Rectal smooth muscle tissue (tissue), 1 donor: ENCODE data around the gene LHFPL2.
"Not testable (repeated sequence)": the region's sequence is repeated elsewhere in the genome, so short reads cannot be mapped to it uniquely, and the experiment has no call there.

ENCODE experiments used
- H3K27ac ChIP-seq: one replicate; pipeline ENCODE4 v1.7.0; 2013; ENCODE audit warnings: low read depth, low read length, inconsistent platforms
- H3K27me3 ChIP-seq: one replicate; pipeline ENCODE4 v1.7.0; 2013; ENCODE audit warnings: low read length; ENCODE audit not compliant: control insufficient read depth, insufficient read depth
- H3K36me3 ChIP-seq: one replicate; pipeline ENCODE4 v1.7.0; 2013; ENCODE audit warnings: low read length; ENCODE audit not compliant: control insufficient read depth, insufficient read depth
- H3K4me1 ChIP-seq: one replicate; pipeline ENCODE4 v1.7.0; 2013; ENCODE audit warnings: low read length; ENCODE audit not compliant: control insufficient read depth, insufficient read depth
- H3K4me3 ChIP-seq: one replicate; pipeline ENCODE4 v1.7.0; 2013; ENCODE audit warnings: low read length
- H3K9ac ChIP-seq: one replicate; pipeline ENCODE4 v1.7.0; 2013; ENCODE audit warnings: low read length

Gene LHFPL2

GRCh38 chr5:78648359-78649210 lies at the start of gene LHFPL2:
TSS of gene LHFPL2 (minus strand) at chr5:78648772. CDS start at chr5:78510213, 138,559 bp downstream.
- peak within 1 kb of the TSS; percentile 52 for H3K9ac ChIP-seq
- no peaks in the 10 kb centered on the region for H3K36me3 ChIP-seq
- H3K27me3 ChIP-seq = no peaks in the 10 kb centered on the region
- peaks cover 9% of the 10 kb centered on the region for H3K4me1 ChIP-seq
- peak within 1 kb of the TSS; percentile 86 for H3K4me3 ChIP-seq
- H3K27ac ChIP-seq = peak within 1 kb of the TSS; percentile 93

DNA sequence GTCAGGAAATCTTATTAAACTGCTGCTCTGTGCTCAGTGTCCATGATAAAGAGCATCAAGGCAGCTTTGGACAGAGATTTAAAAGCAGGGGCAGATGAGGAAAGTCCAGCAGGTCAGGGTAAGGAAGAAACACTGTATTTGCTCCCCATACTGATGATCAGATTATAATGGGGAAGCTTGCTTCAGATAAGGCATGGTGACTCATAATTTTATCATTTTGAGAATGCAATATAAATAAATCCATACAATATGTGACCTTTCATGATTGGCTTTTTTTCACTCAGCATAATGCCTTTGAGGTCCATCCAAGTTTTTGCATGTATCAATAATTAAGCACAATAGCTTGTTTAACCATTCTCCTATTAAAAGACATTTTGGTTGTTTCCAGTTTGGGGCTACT lies 48.1 kb upstream of the LHFPL2 start:
- H3K27ac ChIP-seq = no peak overlapping the region
- H3K36me3 ChIP-seq = no peaks in the 10 kb centered on the region
- H3K9ac ChIP-seq = no peak overlapping the region
- H3K4me3 ChIP-seq = no peak overlapping the region
- H3K4me1 ChIP-seq = no peaks in the 10 kb centered on the region
- no peaks in the 10 kb centered on the region for H3K27me3 ChIP-seq

GRCh38 chr5:78696052-78696451 lies 47.5 kb upstream of the LHFPL2 start:
- not testable (repeated sequence) for H3K36me3 ChIP-seq, H3K9ac ChIP-seq, H3K27ac ChIP-seq, H3K27me3 ChIP-seq, H3K4me1 ChIP-seq, H3K4me3 ChIP-seq

- H3K9ac ChIP-seq = no peak overlapping the region
- H3K27me3 ChIP-seq = no peaks in the 10 kb centered on the region
- H3K36me3 ChIP-seq = no peaks in the 10 kb centered on the region
- H3K27ac ChIP-seq = no peak overlapping the region
- no peaks in the 10 kb centered on the region for H3K4me1 ChIP-seq
- H3K4me3 ChIP-seq = no peak overlapping the region
Observed at GRCh38 chr5:78693339-78693738, 44.8 kb upstream of the LHFPL2 start.

GRCh38 chr5:78691084-78691960 lies 42.8 kb upstream of the LHFPL2 start:
- no peaks in the 10 kb centered on the region for H3K27me3 ChIP-seq
- no peaks in the 10 kb centered on the region for H3K36me3 ChIP-seq
- no peak overlapping the region for H3K4me3 ChIP-seq
- no peaks in the 10 kb centered on the region for H3K4me1 ChIP-seq
- H3K9ac ChIP-seq = no peak overlapping the region
- H3K27ac ChIP-seq = no peak overlapping the region

DNA sequence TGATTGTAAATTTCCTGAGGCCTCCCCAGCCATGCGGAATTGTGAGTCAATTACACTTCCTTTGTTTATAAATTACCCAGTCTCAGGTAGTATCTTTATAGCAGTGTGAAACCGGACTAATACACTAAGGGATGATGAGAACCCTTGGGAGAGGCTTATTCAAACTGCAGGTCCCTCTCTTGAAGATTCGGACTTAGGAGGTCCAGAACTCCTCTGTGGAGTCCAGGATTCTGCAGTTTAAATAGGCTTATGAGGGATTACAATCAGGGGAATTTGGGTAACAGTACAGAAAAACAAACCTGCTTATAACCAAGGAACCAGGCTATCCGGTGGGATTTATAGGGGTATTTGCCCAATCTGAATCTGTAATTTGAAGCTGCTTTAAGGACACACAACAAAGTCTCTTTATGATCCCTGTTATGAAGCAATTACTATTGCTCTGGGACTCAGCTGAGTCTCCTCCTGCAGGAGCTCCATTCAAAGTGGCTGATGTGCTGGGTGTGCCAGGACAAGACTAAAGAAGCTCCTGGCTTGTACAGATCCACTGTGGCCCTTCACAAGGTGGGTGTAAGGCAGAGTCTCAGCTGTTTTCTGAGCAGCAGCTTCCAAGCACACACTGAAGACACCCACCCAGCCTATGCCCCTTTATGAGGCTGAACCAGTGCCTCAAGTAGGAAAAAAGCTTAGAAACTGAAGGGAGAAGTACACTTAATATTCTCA lies 41.8 kb upstream of the LHFPL2 start:
- Histone ChIP-seq H3K4me1 (no peaks in the 10 kb centered on the region), H3K27ac (no peak overlapping the region), H3K27me3 (no peaks in the 10 kb centered on the region), H3K4me3 (no peak overlapping the region), H3K9ac (no peak overlapping the region), H3K36me3 (no peaks in the 10 kb centered on the region)

- no peaks in the 10 kb centered on the region for H3K36me3 ChIP-seq
- H3K27ac ChIP-seq = no peak overlapping the region
- H3K4me1 ChIP-seq = no peaks in the 10 kb centered on the region
- H3K27me3 ChIP-seq = no peaks in the 10 kb centered on the region
- no peak overlapping the region for H3K4me3 ChIP-seq
- no peak overlapping the region for H3K9ac ChIP-seq
Observed at GRCh38 chr5:78689540-78690252, 41.1 kb upstream of the LHFPL2 start.

DNA sequence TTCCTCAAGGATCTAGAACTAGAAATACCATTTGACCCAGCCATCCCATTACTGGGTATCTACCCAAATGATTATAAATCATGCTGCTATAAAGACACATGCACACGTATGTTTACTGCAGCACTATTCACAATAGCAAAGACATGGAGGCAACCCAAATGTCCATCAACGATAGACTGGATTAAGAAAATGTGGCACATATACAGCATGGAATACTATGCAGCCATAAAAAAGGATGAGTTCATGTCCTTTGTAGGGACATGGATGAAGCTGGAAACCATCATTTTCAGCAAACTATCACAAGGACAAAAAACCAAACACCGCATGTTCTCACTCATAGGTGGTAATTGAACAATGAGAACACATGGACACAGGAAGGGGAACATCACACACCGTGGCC lies 38.9 kb upstream of the LHFPL2 start:
- not testable (repeated sequence) for H3K9ac ChIP-seq, H3K4me3 ChIP-seq, H3K27ac ChIP-seq, H3K27me3 ChIP-seq, H3K4me1 ChIP-seq, H3K36me3 ChIP-seq

DNA sequence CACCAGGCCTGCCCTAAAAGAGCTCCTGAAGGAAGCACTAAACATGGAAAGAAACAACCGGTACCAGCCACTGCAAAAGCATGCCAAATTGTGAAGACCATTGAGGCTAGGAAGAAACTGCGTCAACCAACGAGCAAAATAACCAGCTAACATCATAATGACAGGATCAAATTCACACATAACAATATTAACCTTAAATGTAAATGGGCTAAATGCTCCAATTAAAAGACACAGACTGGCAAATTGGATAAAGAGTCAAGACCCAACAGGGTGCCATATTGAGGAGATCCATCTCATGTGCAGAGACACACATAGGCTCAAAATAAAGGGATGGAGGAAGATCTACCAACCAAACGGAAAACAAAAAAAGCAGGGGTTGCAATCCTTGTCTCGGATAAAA lies 35.3 kb upstream of the LHFPL2 start:
- not testable (repeated sequence) for H3K27ac ChIP-seq, H3K36me3 ChIP-seq, H3K27me3 ChIP-seq, H3K4me3 ChIP-seq, H3K4me1 ChIP-seq, H3K9ac ChIP-seq

DNA sequence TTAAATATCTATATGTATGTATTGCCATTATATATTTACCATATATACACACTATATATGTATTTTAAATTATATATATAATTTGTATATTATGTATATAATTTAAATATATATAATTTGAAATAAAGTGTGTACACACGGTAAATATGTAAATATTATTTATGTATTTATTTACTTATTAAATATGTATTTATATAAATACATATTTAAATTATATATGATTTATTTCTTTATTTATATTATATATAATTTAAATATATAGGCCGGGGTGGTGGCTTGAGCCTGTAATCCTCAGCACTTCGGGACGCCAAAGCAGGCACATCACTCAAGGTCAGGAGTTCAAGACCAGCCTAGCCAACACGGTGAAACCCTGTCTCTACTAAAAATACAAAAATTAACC lies 31.3 kb upstream of the LHFPL2 start:
- Histone ChIP-seq H3K9ac (no peak overlapping the region), H3K36me3 (no peaks in the 10 kb centered on the region), H3K4me3 (no peak overlapping the region), H3K27me3 (no peaks in the 10 kb centered on the region), H3K4me1 (peaks cover 5% of the 10 kb centered on the region), H3K27ac (no peak overlapping the region)

DNA sequence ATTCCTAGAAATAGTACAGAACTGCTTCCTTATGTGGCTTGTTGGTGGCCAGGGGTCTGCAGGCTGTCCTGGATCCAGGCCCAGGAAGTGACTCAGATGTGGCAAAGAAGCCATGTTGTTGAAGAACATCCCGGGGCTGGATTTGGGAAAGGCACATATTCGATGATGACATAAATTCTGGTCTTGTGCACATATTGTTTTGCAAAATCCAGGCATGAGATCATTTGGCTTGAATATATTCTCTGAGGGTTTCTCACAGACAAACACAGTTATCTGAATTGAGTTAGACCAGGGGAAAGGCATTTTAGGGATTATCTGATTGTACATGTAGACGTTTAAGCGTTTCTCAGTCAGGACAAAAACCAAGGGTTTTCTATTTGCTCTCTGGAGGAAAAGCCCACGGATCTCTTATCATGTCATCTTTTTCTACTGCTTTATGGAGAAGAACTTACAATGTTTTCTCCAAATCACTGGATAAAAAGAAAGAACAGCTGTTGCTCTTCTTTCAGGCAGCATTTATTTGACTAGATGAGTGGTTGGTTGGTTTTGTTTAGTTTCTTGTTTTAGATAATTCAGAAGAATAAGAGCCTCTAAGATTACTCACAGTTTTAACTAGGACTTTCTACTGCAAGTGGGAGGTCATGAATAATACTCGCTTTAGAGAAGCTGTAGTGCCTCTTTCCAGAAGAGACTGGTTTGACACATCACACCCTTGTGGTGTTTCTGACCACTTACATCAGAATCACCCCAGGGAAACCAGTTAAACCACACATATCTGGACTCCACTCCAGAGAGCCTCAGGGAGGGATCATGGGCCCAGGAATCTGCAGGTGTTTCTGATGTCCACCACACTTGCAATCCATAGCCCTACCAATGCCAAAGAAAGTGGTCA lies 29.5 kb upstream of the LHFPL2 start:
- H3K27ac ChIP-seq = peak overlapping the region; percentile 44
- peaks cover 5% of the 10 kb centered on the region for H3K4me1 ChIP-seq
- H3K9ac ChIP-seq = no peak overlapping the region
- H3K4me3 ChIP-seq = no peak overlapping the region
- H3K36me3 ChIP-seq = no peaks in the 10 kb centered on the region
- no peaks in the 10 kb centered on the region for H3K27me3 ChIP-seq
